ENCODE results near the gene KNCN. TPM values are rescaled to one million over a fixed set of nuclear protein-coding genes. Genes with fewer than 3 reads are reported as not detected.

Gene KNCN
- total RNA-seq, 1 donor from 2014 or later, result not detected

GRCh38 chr1:46522184-46522968, 29.1 kb downstream of the KNCN start:
- peaks cover 79% of the 10 kb centered on the region for H3K27me3 Mint-ChIP-seq
- no peak overlapping the region for H3K4me3 Mint-ChIP-seq
- no peak for DNase-seq (ENCODE audit: extremely low spot score, unreplicated experiment)
- peaks cover 25% of the 10 kb centered on the region for H3K4me1 Mint-ChIP-seq (ENCODE audit: unreplicated experiment)
- no peak overlapping the region for H3K27ac Mint-ChIP-seq
- no peaks in the 10 kb centered on the region for H3K9me3 Mint-ChIP-seq
- no peaks in the 10 kb centered on the region for H3K36me3 Mint-ChIP-seq
- no peak for TF ChIP-seq CTCF (conservative IDR thresholded peaks at IDR 0.05)

- Mint-ChIP-seq H3K36me3 (no peaks in the 10 kb centered on the region), H3K4me3 (no peak overlapping the region), H3K27me3 (peaks cover 79% of the 10 kb centered on the region), H3K27ac (no peak overlapping the region), H3K4me1 (ENCODE audit: unreplicated experiment) (peaks cover 33% of the 10 kb centered on the region), H3K9me3 (no peaks in the 10 kb centered on the region)
- TF ChIP-seq CTCF (conservative IDR thresholded peaks at IDR 0.05), result no peak
- DNase-seq (ENCODE audit: extremely low spot score, unreplicated experiment), result no peak
Measured at GRCh38 chr1:46521414-46521813, 30.0 kb downstream of the KNCN start.

GRCh38 chr1:46520063-46520911, 31.2 kb downstream of the KNCN start:
- Mint-ChIP-seq H3K27me3 (peaks cover 75% of the 10 kb centered on the region), H3K4me3 (peak overlapping the region; percentile 4), H3K9me3 (no peaks in the 10 kb centered on the region), H3K27ac (peak overlapping the region; percentile 18), H3K36me3 (no peaks in the 10 kb centered on the region), H3K4me1 (ENCODE audit: unreplicated experiment) (peaks cover 28% of the 10 kb centered on the region)
- no peak for TF ChIP-seq CTCF (conservative IDR thresholded peaks at IDR 0.05)
- no peak for DNase-seq (ENCODE audit: extremely low spot score, unreplicated experiment)

GRCh38 chr1:46519209-46519608, 32.2 kb downstream of the KNCN start:
- H3K27ac Mint-ChIP-seq, result no peak overlapping the region
- no peak for DNase-seq (ENCODE audit: extremely low spot score, unreplicated experiment)
- H3K4me3 Mint-ChIP-seq, result no peak overlapping the region
- H3K27me3 Mint-ChIP-seq, result peaks cover 72% of the 10 kb centered on the region
- no peaks in the 10 kb centered on the region for H3K9me3 Mint-ChIP-seq
- TF ChIP-seq CTCF (conservative IDR thresholded peaks at IDR 0.05), result no peak
- H3K36me3 Mint-ChIP-seq, result no peaks in the 10 kb centered on the region
- peaks cover 21% of the 10 kb centered on the region for H3K4me1 Mint-ChIP-seq (ENCODE audit: unreplicated experiment)

- Mint-ChIP-seq H3K9me3 (no peaks in the 10 kb centered on the region), H3K4me3 (no peak overlapping the region), H3K27ac (no peak overlapping the region), H3K36me3 (no peaks in the 10 kb centered on the region), H3K27me3 (peaks cover 67% of the 10 kb centered on the region), H3K4me1 (ENCODE audit: unreplicated experiment) (peaks cover 21% of the 10 kb centered on the region)
- TF ChIP-seq CTCF (conservative IDR thresholded peaks at IDR 0.05), result no peak
- DNase-seq (ENCODE audit: extremely low spot score, unreplicated experiment), result no peak
Measured at GRCh38 chr1:46517932-46518498, 33.4 kb downstream of the KNCN start.
